Esophagus muscularis mucosa (tissue), 4 donors: ENCODE data around the gene SDK2.

Experiments used
- CTCF ChIP-seq, 3 experiments: fragments of 200-600 bp in 2 of 3; fragments of 450-650 bp in 1 of 3; sonication (generic) in 2 of 3; IDR thresholded peaks; one replicate each; pipeline ENCODE4 v1.5.1; 2017 to 2019; ENCODE audit warnings: antibody characterized with exemption in 3 of 3, mild to moderate bottlenecking in 2 of 3, moderate library complexity in 1 of 3
- EP300 ChIP-seq: sonication (generic); formaldehyde crosslinking; IDR thresholded peaks from one replicate; pipeline ENCODE4 v1.6.1; 2017; ENCODE audit warnings: antibody characterized with exemption
- POLR2A ChIP-seq: fragments of 450-650 bp; IDR thresholded peaks from one replicate; pipeline ENCODE4 v1.6.1; 2017; ENCODE audit warnings: antibody characterized with exemption, moderate library complexity, mild to moderate bottlenecking, low read depth

GRCh38 chr17:73324711-73325526 is 319.3 kb downstream of the SDK2 start:
- TF ChIP-seq CTCF (IDR thresholded peaks at IDR 0.05) (no peak), EP300 (no peak), POLR2A (no peak)
